Uterus (tissue), 2 donors: ENCODE measurements around the gene MAD2L2.

Experiments
- POLR2A ChIP-seq, 2 donors: fragments of 450-650 bp; IDR thresholded peaks; one replicate each; pipeline ENCODE4 v1.6.1; 2016; ENCODE audit warnings: antibody characterized with exemption in 2 of 2, mild to moderate bottlenecking in 1 of 2, moderate library complexity in 1 of 2
- TF ChIP-seq, protein P1 (sequence below), 4 experiments: fragments of 200-600 bp in 2 of 4; fragments of 450-650 bp in 2 of 4; sonication (generic) in 2 of 4; IDR thresholded peaks; one replicate each; pipeline ENCODE4 v1.5.1; 2016 to 2019; ENCODE audit warnings: antibody characterized with exemption in 4 of 4, mild to moderate bottlenecking in 2 of 4, moderate library complexity in 1 of 4

DNA sequence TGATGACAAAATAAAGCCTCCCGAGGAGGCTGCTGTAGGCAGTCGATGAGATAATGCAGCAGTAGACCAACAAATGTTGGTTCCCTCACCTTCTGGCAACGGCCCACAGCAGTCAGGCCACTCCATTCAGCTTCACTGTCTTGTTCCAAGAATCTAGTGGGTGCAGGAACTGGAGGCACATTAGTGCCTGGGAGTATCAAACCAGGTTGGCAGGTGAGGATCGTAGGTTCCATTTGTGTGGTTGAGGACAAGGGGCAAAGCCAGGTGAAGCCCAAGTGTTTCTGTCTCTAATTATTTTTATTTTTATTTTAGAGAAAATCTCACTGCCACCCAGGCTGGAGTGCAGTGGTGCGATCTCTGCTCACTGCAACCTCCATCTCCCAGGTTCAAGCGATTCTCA, 40.0 kb downstream of the MAD2L2 start:
- TF ChIP-seq, protein P1, sequence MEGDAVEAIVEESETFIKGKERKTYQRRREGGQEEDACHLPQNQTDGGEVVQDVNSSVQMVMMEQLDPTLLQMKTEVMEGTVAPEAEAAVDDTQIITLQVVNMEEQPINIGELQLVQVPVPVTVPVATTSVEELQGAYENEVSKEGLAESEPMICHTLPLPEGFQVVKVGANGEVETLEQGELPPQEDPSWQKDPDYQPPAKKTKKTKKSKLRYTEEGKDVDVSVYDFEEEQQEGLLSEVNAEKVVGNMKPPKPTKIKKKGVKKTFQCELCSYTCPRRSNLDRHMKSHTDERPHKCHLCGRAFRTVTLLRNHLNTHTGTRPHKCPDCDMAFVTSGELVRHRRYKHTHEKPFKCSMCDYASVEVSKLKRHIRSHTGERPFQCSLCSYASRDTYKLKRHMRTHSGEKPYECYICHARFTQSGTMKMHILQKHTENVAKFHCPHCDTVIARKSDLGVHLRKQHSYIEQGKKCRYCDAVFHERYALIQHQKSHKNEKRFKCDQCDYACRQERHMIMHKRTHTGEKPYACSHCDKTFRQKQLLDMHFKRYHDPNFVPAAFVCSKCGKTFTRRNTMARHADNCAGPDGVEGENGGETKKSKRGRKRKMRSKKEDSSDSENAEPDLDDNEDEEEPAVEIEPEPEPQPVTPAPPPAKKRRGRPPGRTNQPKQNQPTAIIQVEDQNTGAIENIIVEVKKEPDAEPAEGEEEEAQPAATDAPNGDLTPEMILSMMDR (IDR thresholded peaks at IDR 0.05), result no peak
- no peak for TF ChIP-seq POLR2A (IDR thresholded peaks at IDR 0.05)
